ENCODE data around the gene VAT1L.

The VAT1L gene

GRCh38 chr16:77937473-77938149, 149.2 kb downstream of the VAT1L start:
- H3K36me3 ChIP-seq = no peaks in the 10 kb centered on the region
- H3K4me3 ChIP-seq (ENCODE audit: low read depth in 1 of 2, low read length in 1 of 2) = no peak overlapping the region
- no peaks in the 10 kb centered on the region for H3K9me3 ChIP-seq
- no peaks in the 10 kb centered on the region for H3K27me3 ChIP-seq
- TF ChIP-seq CTCF (IDR thresholded peaks at IDR 0.05) = no peak
- no peak overlapping the region for H3K27ac ChIP-seq
- H3K4me1 ChIP-seq (ENCODE audit: control insufficient read depth in 1 of 2, insufficient read depth in 1 of 2, low read depth in 1 of 2, low read length in 1 of 2) = no peaks in the 10 kb centered on the region

- H3K27me3 ChIP-seq = no peaks in the 10 kb centered on the region
Measured at GRCh38 chr16:77938913-77939312, 150.5 kb downstream of the VAT1L start.

GRCh38 chr16:77939968-77940367, 151.6 kb downstream of the VAT1L start:
- Histone ChIP-seq H3K27me3 (no peaks in the 10 kb centered on the region), H3K4me3 (ENCODE audit: low read depth in 1 of 2, low read length in 1 of 2) (no peak overlapping the region), H3K27ac (no peak overlapping the region), H3K4me1 (ENCODE audit: control insufficient read depth in 1 of 2, insufficient read depth in 1 of 2, low read depth in 1 of 2, low read length in 1 of 2) (no peaks in the 10 kb centered on the region), H3K36me3 (no peaks in the 10 kb centered on the region), H3K9me3 (no peaks in the 10 kb centered on the region)
- TF ChIP-seq CTCF (IDR thresholded peaks at IDR 0.05) = no peak

More at GRCh38 chr16:77938913-77939312, 150.5 kb downstream of the VAT1L start:
- no peak for TF ChIP-seq CTCF (IDR thresholded peaks at IDR 0.05)
- Histone ChIP-seq H3K9me3 (no peaks in the 10 kb centered on the region), H3K36me3 (no peaks in the 10 kb centered on the region), H3K4me1 (ENCODE audit: control insufficient read depth in 1 of 2, insufficient read depth in 1 of 2, low read depth in 1 of 2, low read length in 1 of 2) (no peaks in the 10 kb centered on the region), H3K27ac (no peak overlapping the region), H3K4me3 (ENCODE audit: low read depth in 1 of 2, low read length in 1 of 2) (no peak overlapping the region)

GRCh38 chr16:77943801-77944200, 155.4 kb downstream of the VAT1L start:
- no peaks in the 10 kb centered on the region for H3K9me3 ChIP-seq
- no peak overlapping the region for H3K27ac ChIP-seq
- no peaks in the 10 kb centered on the region for H3K4me1 ChIP-seq (ENCODE audit: control insufficient read depth in 1 of 2, insufficient read depth in 1 of 2, low read depth in 1 of 2, low read length in 1 of 2)
- no peaks in the 10 kb centered on the region for H3K27me3 ChIP-seq
- H3K4me3 ChIP-seq (ENCODE audit: low read depth in 1 of 2, low read length in 1 of 2) = no peak overlapping the region
- no peaks in the 10 kb centered on the region for H3K36me3 ChIP-seq
- TF ChIP-seq CTCF (IDR thresholded peaks at IDR 0.05) = no peak

GRCh38 chr16:77944631-77945030, 156.3 kb downstream of the VAT1L start:
- Histone ChIP-seq H3K9me3 (no peaks in the 10 kb centered on the region), H3K27ac (no peak overlapping the region), H3K4me3 (ENCODE audit: low read depth in 1 of 2, low read length in 1 of 2) (no peak overlapping the region), H3K36me3 (no peaks in the 10 kb centered on the region), H3K4me1 (ENCODE audit: control insufficient read depth in 1 of 2, insufficient read depth in 1 of 2, low read depth in 1 of 2, low read length in 1 of 2) (no peaks in the 10 kb centered on the region), H3K27me3 (no peaks in the 10 kb centered on the region)
- TF ChIP-seq CTCF (IDR thresholded peaks at IDR 0.05) = no peak
